ENCODE data around the gene ATG10.
A peak's percentile ranks its signal among the peaks of the same experiment; 100 is the strongest.
"Not testable (repeated sequence)": the region's sequence is repeated elsewhere in the genome, so short reads cannot be mapped to it uniquely, and the experiment has no call there.

ATG10 gene

DNA sequence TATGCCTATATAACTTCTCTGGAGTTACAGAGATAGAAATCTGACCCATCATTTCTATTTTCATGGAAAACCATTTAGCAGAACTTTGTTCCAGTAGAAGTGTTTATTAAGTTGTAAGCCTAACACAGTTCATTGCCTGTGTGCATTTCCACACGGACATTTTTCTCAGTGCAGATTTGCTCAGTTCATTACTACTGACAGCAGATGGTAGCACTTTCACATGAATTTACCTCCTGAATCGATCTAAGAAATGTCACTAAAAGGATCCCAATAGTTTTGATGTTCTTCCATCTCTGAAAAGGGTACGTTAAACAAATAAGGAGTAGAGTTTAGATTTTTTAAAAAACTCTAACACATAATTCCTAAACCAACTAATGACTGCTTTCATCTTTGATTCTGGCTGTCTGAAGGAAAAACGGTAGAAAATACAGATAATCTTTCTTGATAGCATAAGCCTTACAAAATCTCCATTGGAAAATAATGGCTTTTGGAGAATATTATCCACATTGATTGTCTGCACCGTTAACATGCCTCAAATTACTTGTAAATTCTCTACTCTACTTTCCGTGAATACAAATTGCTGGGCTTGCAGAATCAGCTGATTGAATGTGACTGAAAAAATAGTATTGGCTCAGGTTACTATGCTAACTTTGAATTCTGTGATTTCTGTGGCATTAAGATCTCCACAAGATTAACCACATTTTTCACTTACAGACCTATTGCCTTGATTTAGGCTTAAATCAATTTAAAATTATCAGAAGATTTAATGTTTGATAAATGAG lies 273.2 kb downstream of the ATG10 start:
- no peak for DNase-seq

DNA sequence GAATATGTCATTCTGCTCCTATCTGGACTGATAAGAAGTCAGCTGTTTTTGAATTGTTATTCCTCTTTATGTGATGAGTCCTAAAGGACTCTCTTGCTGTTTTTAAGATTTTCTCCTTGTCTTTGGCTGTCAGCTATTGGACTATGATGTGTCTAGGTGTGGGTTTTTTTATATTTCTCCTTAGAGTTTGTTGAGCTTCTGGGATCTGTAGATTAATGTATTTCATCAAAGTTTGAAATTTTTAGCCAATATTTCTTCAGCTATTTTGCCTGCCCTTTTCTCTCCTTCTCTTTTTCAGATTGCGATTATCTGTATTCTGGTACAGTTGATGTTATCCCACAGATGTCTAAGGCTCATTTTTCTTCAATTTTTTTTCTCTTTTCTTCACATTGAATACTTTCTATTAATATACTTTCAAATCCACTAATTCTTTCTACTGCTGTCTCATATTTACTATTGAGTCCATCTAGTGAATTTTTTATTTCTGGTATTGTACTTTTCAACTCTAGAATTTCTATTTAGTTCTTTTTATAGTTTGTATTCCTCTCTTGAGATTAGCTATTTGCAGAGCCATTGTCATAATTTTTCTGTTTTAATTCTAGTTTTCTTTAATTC lies 275.2 kb downstream of the ATG10 start:
- no peak for DNase-seq

DNA sequence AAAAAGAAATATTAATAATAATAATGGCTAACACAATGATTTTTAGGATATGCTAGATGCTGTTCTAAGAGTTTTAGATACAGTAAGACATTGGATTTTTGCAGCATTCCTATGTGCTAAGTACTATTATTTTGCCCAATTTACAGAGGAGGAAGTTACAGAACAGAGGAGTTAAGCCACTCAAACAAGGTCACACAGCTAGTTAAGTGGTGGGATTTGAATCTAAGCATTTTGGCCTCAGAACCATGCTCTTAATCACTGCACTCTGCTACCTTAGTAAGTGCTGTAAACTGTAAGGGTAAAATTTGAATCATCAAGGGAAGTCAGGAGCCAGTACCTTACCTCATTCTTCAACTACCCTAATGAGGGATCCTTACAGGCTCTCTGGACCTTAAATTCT lies 280.9 kb downstream of the ATG10 start:
- no peak for DNase-seq

DNA sequence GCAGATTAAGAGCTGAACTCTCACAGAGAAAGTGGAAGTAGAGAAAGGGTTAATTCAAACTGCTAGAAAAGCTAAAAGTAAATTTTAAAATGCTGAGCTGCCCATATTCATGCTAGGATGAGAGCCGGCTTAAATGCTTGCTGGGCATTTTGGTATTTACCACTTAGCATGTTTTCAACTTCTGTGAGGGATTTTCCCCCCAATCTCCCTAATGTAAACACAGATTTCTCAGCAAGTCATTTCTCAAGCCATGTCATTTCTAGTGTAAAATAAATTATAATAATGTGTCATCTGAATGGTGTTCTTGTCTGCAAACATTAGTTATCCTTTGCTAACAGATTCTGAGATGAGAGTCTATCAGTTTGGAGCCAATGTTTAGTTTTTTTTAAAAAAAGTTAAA lies 284.0 kb downstream of the ATG10 start:
- DNase-seq = no peak

DNA sequence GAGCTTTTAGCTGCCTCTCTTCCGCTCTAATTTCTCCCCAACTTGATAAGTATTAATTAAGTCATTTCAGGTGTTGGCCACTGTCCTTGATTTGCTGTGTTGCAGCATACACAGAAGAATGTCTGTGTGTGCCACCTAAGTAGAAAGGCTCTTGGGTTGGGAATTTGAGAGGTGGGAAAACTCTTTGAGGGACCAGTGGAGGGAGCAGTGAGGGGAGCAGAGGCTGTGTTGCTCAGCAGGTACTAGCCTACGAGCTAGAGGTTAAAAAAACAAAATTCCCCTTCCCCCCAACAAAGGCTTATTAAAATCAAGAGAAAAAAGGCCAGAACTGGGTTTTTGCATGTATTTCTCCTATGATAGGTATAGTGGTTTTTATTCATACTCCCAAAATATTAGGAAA lies 285.4 kb downstream of the ATG10 start:
- DNase-seq = no peak

DNA sequence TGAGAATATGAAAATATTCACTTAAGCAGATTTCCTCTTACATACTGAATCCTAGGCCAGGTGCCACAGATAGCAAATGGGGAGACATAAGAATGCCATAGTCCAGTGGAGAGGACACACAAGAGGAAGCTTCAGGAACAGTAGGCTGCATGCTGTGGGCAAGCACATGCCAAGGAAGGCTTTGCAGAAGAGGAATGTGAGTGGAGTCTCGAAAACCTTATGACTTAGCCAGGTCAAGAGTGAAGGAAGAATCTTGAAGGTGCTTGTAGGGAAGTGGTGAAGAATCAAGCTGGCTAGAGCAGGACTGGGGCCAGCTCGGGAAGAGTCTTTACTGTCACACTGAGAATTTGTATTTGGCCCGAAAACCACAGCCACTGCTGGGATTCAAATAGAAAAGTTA lies 285.9 kb downstream of the ATG10 start:
- DNase-seq = no peak

DNA sequence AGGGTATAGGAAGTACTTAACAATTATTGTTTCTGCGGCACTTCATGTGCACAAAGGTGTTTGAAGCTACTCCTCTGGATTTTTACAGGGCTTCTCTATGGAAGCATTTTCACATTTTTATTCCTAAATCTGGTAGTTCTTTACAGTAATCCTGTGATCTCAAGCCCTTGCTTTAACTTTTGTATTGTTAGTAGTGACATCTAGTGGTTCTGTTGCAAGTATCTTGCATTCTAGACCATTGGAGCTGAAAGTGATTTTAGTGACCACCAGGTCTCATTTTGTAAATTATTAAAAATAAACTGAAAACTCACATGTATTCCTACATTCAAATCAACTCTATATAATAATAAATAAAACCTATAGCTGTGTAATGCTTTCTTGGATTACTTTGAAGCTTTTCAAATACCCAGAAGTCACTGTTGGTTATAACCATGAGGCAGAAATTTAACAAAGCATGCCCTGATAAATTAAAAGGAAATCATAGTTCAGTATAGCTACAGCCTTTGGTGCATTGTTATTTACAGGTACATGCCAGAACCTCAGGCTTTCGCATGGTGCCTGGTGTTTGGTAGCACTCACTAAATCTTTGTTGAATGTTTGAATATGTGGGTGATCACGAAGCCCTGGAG lies 287.5 kb downstream of the ATG10 start:
- no peak for DNase-seq

DNA sequence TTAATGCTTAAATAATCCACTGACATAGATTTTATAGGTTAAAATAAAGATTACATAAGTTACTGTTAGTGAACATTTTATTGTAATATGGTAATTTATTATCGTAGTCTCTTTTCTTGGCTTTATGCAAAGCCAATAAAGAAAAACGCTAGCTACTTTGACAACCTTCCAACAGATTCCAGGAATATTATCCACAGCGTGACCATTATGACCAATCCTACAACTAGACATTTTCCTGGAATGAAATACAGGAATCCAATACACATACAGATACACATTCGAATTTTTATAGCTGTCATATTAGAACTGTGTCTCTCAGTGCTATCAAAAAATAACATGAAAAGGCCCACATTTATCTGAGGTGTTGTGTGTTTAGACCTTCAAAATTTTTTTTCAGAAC lies 293.2 kb downstream of the ATG10 start:
- no peak for DNase-seq

DNA sequence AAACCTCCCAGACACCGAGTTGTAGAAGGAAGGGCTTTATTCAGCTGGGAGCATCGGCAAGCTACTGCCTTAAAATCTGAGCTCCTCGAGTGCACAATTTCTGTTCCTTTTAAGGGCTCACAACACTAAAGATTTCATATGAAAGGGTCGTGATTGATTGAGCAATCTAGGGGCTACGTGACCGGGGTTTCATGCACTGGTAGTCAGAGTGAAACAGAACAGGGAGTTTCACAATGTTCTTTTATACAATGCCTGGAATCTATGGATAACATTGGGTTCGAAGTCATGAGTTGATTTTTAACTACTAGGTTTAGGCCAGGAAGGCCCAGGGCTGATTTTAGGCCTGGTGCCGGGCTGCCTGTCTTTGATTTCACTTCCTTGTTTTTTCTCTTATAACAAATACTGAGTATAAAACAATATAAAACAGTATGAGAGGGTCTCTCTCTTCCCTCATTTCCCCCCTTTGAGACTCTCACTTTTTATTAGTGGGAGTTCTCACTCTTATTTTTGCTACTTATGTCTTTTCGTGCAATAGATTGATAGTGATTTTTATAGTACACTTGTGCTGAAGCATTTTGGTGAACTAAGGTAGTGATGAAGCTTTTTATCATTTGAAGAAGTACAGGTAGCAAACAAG lies 295.6 kb downstream of the ATG10 start:
- DNase-seq = not testable (repeated sequence)

DNA sequence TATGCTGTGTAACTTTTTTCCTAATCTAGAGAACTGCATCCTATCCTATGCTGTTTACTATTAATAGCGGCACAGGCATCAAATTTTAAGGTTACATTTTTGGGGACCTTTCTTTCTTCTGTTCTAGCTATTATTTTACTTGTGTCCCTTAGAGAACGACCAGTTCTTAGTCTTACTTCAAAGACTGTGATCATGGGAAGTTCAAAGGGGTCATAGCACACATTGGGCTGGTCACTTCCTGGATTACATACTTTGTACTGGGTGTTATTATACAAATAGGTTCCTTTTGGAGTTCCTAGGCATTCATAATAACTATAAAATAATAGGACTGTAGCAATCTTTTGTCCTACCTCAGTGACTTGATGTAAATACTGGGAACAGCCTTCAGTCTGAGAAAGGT lies 297.5 kb downstream of the ATG10 start:
- not testable (repeated sequence) for DNase-seq

DNA sequence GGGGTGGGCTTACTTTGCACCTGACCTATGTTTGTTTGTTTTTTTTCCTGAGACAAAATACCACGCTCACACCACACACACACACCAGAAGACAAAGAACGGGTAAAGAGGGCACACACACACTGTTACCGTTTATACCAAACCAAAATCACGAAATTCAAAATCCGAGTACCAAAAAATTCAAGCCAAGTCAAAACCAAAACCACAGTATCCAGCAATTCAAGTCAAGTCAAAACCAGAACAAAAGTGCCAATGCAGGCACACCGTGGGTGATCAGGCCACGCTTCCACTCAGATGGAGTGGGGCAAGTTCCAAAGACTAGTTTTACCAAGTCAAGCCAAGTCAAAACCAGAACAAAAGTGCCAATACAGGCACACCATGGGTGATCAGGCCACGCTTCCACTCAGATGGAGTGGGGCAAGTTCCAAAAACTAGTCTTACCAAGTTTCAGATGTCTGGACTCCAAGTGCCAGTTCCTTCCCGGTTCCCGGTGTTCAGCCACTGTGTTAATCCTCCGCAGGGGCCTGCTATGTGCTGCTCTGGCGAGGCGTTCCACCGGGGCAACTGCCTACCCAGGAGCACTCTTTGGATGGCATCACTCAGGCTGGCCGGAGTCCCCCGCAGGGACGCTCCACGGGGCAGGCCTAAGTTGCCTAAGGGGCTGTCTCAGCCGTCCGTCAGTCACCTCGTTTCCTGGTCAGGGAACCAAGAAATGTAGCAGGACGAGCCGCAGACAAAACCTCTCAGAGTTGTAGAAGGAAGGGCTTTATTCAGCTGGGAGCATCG lies 300.9 kb downstream of the ATG10 start:
- DNase-seq = peak; percentile 68

DNA sequence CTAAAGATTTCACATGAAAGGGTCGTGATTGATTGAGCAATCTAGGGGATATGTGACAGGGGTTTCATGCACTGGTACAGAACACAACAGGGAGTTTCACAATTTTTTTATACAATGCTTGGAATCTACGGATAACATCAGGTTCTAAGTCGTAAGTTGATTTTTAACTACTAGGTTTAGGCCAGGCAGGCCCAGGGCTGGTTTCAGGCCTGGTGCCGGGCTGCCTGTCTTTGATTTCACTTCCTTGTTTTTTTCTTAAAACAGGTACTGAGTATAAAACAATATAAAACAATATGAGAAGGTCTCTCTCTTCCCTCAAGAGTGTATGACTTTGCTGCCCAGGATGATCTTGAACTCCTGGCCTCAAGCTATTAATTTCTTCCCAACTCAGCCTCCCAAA lies 301.6 kb downstream of the ATG10 start:
- DNase-seq = not testable (repeated sequence)

DNA sequence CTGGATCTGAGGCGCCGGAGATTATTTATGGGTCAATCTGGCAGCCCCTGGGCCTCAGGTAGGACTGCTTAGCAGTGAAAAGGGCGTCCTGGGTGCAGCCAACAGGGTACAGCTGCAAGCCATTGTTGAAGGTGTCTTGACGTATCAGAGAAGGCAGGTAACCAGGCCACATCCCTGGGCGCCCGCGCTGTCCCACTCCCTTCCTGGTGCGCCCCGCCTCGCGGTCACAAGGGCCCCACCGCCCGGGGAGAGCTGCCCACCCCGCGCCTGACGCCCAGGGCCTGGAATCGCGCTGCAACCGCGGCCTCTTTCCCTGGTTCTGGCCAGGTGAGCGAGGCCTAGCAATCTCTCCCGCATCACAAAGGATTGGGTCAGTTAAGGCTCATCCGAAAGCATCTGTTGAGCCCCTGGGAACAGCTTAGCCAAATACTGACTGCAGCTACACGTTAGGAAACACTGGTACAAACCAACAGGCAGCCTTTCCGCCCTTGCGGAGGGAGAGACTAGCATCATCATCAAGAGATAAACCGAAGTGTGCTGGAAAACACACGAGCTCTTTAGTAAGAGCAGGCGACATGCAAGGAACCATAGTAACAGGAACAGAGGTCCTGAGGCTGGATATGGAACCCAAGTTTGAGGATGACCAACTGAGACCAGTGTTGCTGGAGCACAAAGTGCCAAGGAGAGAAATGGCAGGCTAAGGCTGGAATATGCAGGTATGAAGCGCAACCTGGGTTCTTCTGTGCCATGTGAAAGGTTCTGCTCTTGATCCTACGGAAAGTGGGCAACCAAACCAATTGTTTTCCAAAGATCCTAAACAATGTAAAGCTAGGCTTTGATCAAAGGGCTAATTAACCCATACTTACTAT lies 302.8 kb downstream of the ATG10 start:
- peak; percentile 69 for DNase-seq

DNA sequence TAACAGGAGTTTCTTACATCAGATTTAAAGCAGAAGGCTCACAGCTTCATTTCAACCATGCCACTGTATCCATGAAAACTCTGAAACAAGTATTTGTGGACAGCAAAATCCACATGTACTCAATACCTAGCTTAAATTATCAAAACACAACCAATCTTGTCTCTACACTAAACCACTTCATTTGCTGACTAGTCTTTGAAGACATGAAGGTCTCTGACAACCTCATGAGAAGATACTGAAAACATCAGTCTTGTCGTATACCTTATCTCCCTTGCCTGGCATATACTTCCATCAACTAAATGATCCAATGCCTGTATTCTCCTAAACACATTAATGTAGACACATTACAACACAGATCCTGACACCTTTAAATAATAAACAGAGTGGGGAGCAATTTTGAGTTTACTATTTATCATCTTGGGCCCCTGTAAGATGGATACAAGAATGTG lies 303.4 kb downstream of the ATG10 start:
- no peak for DNase-seq

DNA sequence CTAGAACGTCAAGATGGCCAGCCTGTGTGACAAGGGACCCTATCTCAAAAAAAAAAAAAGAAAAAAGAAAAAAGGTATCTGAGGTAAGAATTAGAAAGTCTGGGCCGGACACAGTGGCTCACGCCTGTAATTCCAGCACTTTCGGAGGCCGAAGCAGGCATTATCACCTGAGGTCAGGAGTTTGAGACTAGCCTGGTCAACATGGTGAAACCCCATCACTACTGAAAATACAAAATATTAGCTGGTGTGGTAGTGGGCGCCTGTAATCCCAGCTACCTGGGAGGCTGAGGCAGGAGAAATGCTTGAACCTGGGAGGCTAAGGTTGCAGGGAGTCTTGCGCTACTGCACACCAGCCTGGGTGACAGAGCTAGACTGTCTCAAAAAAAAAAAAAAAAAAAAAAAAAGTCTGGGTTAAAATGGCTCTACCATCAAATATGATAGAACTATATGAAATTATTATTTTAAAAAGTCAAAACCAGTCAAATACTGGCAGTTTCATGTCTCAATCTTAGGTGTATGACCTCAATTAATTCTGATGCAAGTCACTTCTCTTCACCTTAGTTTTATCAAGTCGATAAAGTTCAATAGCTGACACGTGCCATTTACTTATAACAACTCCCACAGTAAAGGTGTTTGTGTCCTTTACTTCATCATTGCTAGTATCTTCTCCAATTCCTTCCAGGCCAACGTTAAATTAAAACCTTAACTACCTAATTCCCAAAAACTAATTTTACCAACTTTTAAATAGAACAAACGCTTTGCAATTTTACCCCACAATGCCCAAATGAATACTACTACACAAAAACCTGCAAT lies 305.2 kb downstream of the ATG10 start:
- DNase-seq = no peak

DNA sequence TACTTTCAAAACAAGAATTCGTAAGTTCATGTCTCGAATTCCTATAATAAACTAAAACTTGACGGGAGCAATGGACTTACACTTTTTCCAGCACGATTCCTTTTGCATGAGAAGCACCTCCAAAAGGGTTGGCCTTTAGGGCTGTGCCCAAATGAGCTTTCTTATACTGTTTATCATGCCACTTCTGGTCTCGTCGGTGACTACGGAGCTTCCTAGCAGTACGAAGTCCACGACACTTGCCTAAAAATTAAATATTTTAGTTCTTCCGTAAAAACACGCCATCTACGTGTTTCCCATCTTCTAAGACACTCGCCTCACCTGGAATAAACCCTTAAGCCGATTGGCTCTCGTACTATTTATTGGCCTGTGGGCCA lies 305.8 kb downstream of the ATG10 start:
- DNase-seq = no peak

DNA sequence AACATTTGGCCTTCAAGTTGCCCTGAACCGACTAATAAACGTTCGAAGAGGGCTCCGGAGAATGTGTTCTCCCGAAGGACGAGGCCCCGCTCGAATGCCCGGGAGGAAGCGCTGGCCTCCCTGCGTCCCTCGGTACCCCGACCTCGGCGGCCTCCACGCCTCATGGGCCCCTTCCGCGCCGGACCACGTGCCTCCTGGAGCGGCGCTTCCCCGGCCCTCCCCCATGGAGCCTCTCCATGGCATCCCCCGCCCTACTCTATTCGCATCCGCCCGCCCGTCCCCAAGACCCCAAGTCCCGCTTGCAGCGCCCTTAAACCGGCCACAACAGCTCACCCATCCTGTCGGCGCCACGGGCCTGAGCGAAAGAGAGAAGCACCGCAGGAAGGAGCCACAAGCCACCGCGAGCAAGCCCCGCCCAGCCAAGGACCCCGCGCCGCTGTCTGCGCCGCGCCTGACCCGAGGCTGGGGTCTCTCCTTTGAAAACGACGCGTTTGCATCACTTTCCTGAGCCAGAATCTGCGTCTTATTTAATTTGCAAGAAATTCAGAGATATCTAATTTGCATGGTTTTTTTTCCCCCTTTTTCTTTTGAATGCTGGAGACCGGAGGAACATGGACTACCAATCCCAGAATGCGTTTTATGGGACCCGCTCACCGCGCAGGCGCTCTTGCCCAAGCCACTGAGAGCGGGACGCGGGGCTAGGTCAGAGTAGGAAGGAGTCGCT lies 306.3 kb downstream of the ATG10 start, which contains the start of gene RPS23:
TSS of gene RPS23 (minus strand) at position 368 of the 724 bp plus-strand sequence. CDS start at position 337, 31 bp downstream.
- peak; percentile 96 for DNase-seq

DNA sequence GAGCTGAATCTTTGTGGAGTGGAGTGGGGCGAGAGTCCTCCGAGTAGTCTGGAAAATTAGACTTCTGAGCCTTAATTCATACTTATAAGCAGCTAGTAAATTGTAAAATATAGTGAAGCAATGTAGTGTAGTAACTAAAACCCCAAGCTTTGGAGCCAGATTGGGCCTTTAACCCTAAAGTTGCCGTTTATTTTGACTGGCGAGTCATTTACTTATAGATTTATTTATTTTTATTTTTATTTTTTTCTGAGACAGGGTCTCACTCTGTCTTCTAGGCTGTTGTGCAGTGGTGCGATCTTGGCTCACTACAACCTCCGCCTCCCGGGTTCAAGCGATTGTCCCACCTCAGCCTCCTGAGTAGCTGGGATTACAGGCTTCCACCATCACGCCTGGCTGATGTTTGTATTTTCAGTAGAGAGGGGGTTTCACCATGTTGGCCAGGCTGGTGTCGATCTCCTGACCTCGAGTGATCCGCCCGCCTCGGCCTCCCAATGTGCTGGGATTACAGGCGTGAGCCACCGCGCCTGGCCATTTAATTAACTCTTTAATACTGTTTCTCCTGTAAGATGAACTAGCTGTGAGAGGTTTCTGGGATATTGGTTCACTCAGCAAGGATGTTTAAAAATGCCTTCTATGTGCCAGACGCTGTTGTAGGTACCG lies 307.0 kb downstream of the ATG10 start:
- DNase-seq = no peak

DNA sequence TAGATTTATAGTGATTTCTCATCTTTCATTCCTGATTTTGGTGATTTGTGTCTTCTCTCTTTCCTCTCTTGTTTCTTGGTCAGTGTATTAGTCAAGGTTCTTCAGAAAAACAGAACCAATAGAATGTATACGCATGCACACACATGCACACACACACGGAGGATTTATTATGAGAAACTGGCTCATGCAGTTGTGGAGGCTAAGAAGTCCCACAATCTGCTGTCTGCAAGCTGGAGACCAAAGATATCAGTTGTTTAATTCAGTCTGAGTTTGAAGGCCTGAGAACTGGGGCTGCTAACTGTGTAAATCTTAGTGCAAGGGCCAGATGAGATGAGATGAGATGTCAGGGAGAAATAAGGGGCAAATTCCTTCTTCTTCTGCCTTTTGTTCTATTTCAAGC lies 312.1 kb downstream of the ATG10 start:
- no peak for DNase-seq

DNA sequence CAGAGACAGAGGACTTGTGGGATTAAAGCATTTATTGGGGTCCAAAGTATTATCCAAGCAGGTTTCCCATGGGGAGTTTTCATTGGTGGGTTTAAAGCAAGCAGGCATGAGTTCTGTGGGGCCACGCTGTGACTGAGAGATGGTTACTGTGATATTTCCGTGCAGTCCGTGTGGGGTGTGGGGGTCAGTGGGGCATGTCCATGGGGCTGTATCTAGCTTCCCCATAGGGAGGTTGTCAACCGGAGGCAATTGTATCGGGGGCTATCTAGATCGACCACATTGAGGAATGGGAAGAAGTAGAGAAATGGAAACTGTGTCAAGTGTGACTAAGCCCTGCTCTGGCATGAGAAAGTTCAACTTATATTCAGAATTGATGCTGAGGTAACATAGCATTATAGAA lies 313.4 kb downstream of the ATG10 start:
- DNase-seq = no peak
